H1 (cell line): ENCODE data around the gene UROC1. TPM values are rescaled to one million over a fixed set of nuclear protein-coding genes. Genes with fewer than 3 reads are reported as not detected.

Source experiments
- CTCF ChIA-PET: fragments of 300-600 bp; sonication (Branson Sonifier 250); formaldehyde crosslinking; loops from one replicate; lab custom pipeline; 2021; ENCODE audit not compliant: partially characterized antibody; lab: Charles Lee
- POLR2A ChIA-PET: fragments of 300-600 bp; sonication (Branson Sonifier 250); formaldehyde crosslinking; loops from one replicate; lab custom pipeline; 2021; ENCODE audit warnings: inconsistent platforms; ENCODE audit not compliant: partially characterized antibody; lab: Charles Lee
- DNase-seq, 2 experiments: peaks; one replicate each; pipeline versions ENCODE4 v3.0.0 to v3.0.0-alpha.2; 2010 to 2022; ENCODE audit warnings: low spot score in 2 of 2, low read depth in 1 of 2, mixed read lengths in 1 of 2
- FAIRE-seq: peaks from 2 replicates; lab custom pipeline; 2011; peaks lifted over from hg19 to GRCh38; lab: Jason Lieb, UNC
- H2AFZ ChIP-seq: 2 replicates; pipeline ENCODE4 v1.8.1; 2012; ENCODE audit warnings: low read length, inconsistent platforms
- H2AK5ac ChIP-seq: 2 replicates; pipeline ENCODE4 v1.6.1; 2013; ENCODE audit warnings: low read depth, low read length
- H2BK120ac ChIP-seq: replicated peaks from 2 replicates; pipeline ENCODE3; 2013; ENCODE audit warnings: low read depth, low read length, inconsistent platforms
- H2BK12ac ChIP-seq: 2 replicates; pipeline ENCODE4 v1.6.1; 2013; ENCODE audit warnings: low read depth, low read length
- H2BK15ac ChIP-seq: 2 replicates; pipeline ENCODE4 v1.6.1; 2013; ENCODE audit warnings: low read length
- H2BK20ac ChIP-seq: 2 replicates; pipeline ENCODE4 v1.6.1; 2013; ENCODE audit warnings: low read length
- H2BK5ac ChIP-seq: 2 replicates; pipeline ENCODE4 v1.6.1; 2013; ENCODE audit warnings: low read depth, low read length
- H3K14ac ChIP-seq: 2 replicates; pipeline ENCODE4 v1.6.1; 2013; ENCODE audit warnings: inconsistent platforms; ENCODE audit not compliant: insufficient read length
- H3K18ac ChIP-seq: 2 replicates; pipeline ENCODE4 v1.6.1; 2013; ENCODE audit warnings: low read length; ENCODE audit errors: extremely low read depth
- H3K23ac ChIP-seq: 2 replicates; pipeline ENCODE4 v1.6.1; 2013; ENCODE audit warnings: inconsistent platforms; ENCODE audit not compliant: insufficient read length
- H3K23me2 ChIP-seq: 2 replicates; pipeline ENCODE4 v1.6.1; 2013; ENCODE audit warnings: low read depth, low read length
- H3K27ac ChIP-seq: 2 replicates; pipeline ENCODE4 v1.6.1; 2011; ENCODE audit warnings: low read depth, low read length, inconsistent platforms
- H3K27me3 ChIP-seq, 4 experiments: replicated peaks in 1 of 4; 1 replicate in 1 of 4; 2 replicates in 3 of 4; pipeline versions ENCODE4 v1.6.1 to v1.8.1; 2011 to 2013; ENCODE audit warnings: low read length in 3 of 4, mild to moderate bottlenecking in 3 of 4, inconsistent platforms in 2 of 4, mixed read lengths in 2 of 4, moderate library complexity in 1 of 4; ENCODE audit not compliant: control insufficient read depth in 3 of 4, insufficient read depth in 3 of 4; ENCODE audit errors: extremely low read depth in 1 of 4
- H3K36me3 ChIP-seq, 4 experiments: 2 replicates each; pipeline versions ENCODE4 v1.6.1 to v1.8.1; 2011 to 2013; ENCODE audit warnings: mild to moderate bottlenecking in 4 of 4, low read length in 3 of 4, moderate library complexity in 2 of 4, control low read depth in 1 of 4, inconsistent platforms in 1 of 4; ENCODE audit not compliant: insufficient read depth in 4 of 4, control insufficient read depth in 2 of 4
- H3K4ac ChIP-seq: replicated peaks from 2 replicates; pipeline ENCODE3; 2013; ENCODE audit warnings: low read length, low read depth, mixed read lengths, inconsistent platforms; ENCODE audit not compliant: insufficient read length
- H3K4me1 ChIP-seq, 4 experiments: replicated peaks in 1 of 4; 1 replicate in 1 of 4; 2 replicates in 3 of 4; pipeline versions ENCODE4 v1.6.1 to v1.8.1; 2011 to 2013; ENCODE audit warnings: low read length in 3 of 4, inconsistent platforms in 2 of 4, mixed read lengths in 1 of 4; ENCODE audit not compliant: insufficient read depth in 4 of 4, control insufficient read depth in 3 of 4
- H3K4me2 ChIP-seq, 2 experiments: 2 replicates each; pipeline versions ENCODE4 v1.6.1 to v1.8.1; 2011 to 2013; ENCODE audit warnings: low read depth in 2 of 2, low read length in 2 of 2, control low read depth in 1 of 2, inconsistent platforms in 1 of 2, mild to moderate bottlenecking in 1 of 2; ENCODE audit not compliant: insufficient read depth in 1 of 2
- H3K4me3 ChIP-seq, 4 experiments: fragments of 200-600, 300-600 bp in 1 of 4; sonication (generic), shearing (Covaris generic), sonication (Bioruptor Twin) in 1 of 4; 2 replicates each; pipeline versions ENCODE4 v1.5.1 to v1.8.1; 2011 to 2016; ENCODE audit warnings: low read length in 4 of 4, low read depth in 3 of 4, control low read depth in 2 of 4, inconsistent platforms in 2 of 4, mild to moderate bottlenecking in 2 of 4, mixed read lengths in 1 of 4, moderate library complexity in 1 of 4; ENCODE audit not compliant: insufficient read depth in 2 of 4; ENCODE audit errors: extremely low read depth in 1 of 4
- H3K56ac ChIP-seq: replicated peaks from 2 replicates; pipeline ENCODE3; 2013; ENCODE audit warnings: low read depth, mild to moderate bottlenecking, mixed read lengths, low read length, inconsistent platforms; ENCODE audit not compliant: insufficient read length
- H3K79me1 ChIP-seq: 2 replicates; pipeline ENCODE4 v1.6.1; 2013; ENCODE audit warnings: low read depth, low read length, control low read depth
- H3K79me2 ChIP-seq, 2 experiments: 2 replicates each; pipeline versions ENCODE4 v1.6.1 to v1.8.1; 2012 to 2013; ENCODE audit warnings: low read length in 2 of 2, mild to moderate bottlenecking in 2 of 2, inconsistent platforms in 1 of 2; ENCODE audit not compliant: insufficient read depth in 2 of 2, control insufficient read depth in 1 of 2
- H3K9ac ChIP-seq, 4 experiments: replicated peaks in 1 of 4; 1 replicate in 1 of 4; 2 replicates in 3 of 4; pipeline versions ENCODE4 v1.6.1 to v1.8.1; 2011 to 2013; ENCODE audit warnings: low read depth in 3 of 4, low read length in 3 of 4, control low read depth in 2 of 4, mild to moderate bottlenecking in 2 of 4, moderate library complexity in 2 of 4, inconsistent platforms in 1 of 4; ENCODE audit errors: extremely low read depth in 1 of 4
- H3K9me3 ChIP-seq, 2 experiments: 2 replicates each; pipeline versions ENCODE4 v1.6.1 to v1.8.1; 2012 to 2013; ENCODE audit warnings: mild to moderate bottlenecking in 2 of 2, moderate library complexity in 2 of 2, control low read depth in 1 of 2, inconsistent platforms in 1 of 2, low read depth in 1 of 2, low read length in 1 of 2, mixed read lengths in 1 of 2; ENCODE audit not compliant: insufficient read depth in 2 of 2
- H4K20me1 ChIP-seq, 2 experiments: replicated peaks in 1 of 2; 2 replicates each; pipeline versions ENCODE3 to v1.8.1; 2011 to 2013; ENCODE audit warnings: inconsistent platforms in 2 of 2, low read length in 2 of 2, mild to moderate bottlenecking in 1 of 2; ENCODE audit not compliant: insufficient read depth in 2 of 2, control insufficient read depth in 1 of 2
- H4K5ac ChIP-seq: 2 replicates; pipeline ENCODE4 v1.6.1; 2013; ENCODE audit warnings: low read length, low read depth, mixed read lengths, inconsistent platforms; ENCODE audit not compliant: insufficient read length
- H4K8ac ChIP-seq: 2 replicates; pipeline ENCODE4 v1.8.0; 2013; ENCODE audit warnings: mild to moderate bottlenecking, moderate library complexity, low read length, inconsistent platforms; ENCODE audit not compliant: insufficient read depth; ENCODE audit errors: extremely low read depth
- H4K91ac ChIP-seq: replicated peaks from 2 replicates; pipeline ENCODE3; 2013; ENCODE audit warnings: low read length, mixed read lengths, inconsistent platforms; ENCODE audit not compliant: insufficient read length
- ASH2L ChIP-seq: fragments of 200-600, 300-600 bp; sonication (generic); IDR thresholded peaks from one replicate; pipeline ENCODE4 v1.7.1; 2017; ENCODE audit warnings: low read length
- BRCA1 ChIP-seq: IDR thresholded peaks from 2 replicates; pipeline ENCODE4 v1.6.1; 2012; ENCODE audit warnings: low read depth, low read length, improper control_type of control experiment
- CHD1 ChIP-seq: IDR thresholded peaks from 2 replicates; pipeline ENCODE4 v1.6.1; 2012; ENCODE audit warnings: low read depth, low read length, improper control_type of control experiment
- CTBP2 ChIP-seq: IDR thresholded peaks from 2 replicates; pipeline ENCODE4 v1.7.0; 2011; ENCODE audit warnings: borderline replicate concordance, mild to moderate bottlenecking, moderate library complexity, mixed read lengths, low read length; ENCODE audit not compliant: insufficient read depth, insufficient read length
- E2F6 ChIP-seq: IDR thresholded peaks from 2 replicates; pipeline ENCODE4 v1.6.1; 2012; ENCODE audit warnings: inconsistent platforms
- JUND ChIP-seq: IDR thresholded peaks from 2 replicates; pipeline ENCODE4 v1.6.1; 2011; ENCODE audit warnings: mild to moderate bottlenecking, improper control_type of control experiment, low read length
- PHF8 ChIP-seq: fragments of 200-600 bp; sonication (generic); conservative IDR thresholded peaks from 2 replicates; pipeline ENCODE4 v1.7.1; 2012; ENCODE audit warnings: low read depth, mild to moderate bottlenecking, inconsistent platforms, low read length, moderate library complexity
- POU5F1 ChIP-seq: IDR thresholded peaks from 2 replicates; pipeline ENCODE4 v1.6.1; 2011; ENCODE audit warnings: low read depth, mild to moderate bottlenecking, low read length, moderate library complexity
- TBP ChIP-seq: IDR thresholded peaks from 2 replicates; pipeline ENCODE4 v1.6.1; 2011; ENCODE audit warnings: low read depth, low read length, improper control_type of control experiment
- USF2 ChIP-seq: IDR thresholded peaks from 2 replicates; pipeline ENCODE4 v1.6.1; 2011; ENCODE audit warnings: low read length, improper control_type of control experiment
- ZNF274 ChIP-seq: IDR thresholded peaks from 2 replicates; pipeline ENCODE4 v1.7.0; 2012; ENCODE audit warnings: low read length, borderline replicate concordance; ENCODE audit errors: extremely low read depth
- WGBS, 2 experiments: shearing (Covaris generic) in 1 of 2; methylation state at CpG; one replicate each; pipeline versions ENCODE4 v1.1.6 to v1.1.7; 2013 to 2015; ENCODE audit warnings: low lambda C conversion rate in 2 of 2, mixed read lengths in 2 of 2, inconsistent platforms in 1 of 2, low coverage in 1 of 2, missing lambda C conversion rate in 1 of 2; ENCODE audit not compliant: insufficient replicate concordance in 2 of 2, insufficient coverage in 1 of 2, insufficient read length in 1 of 2; ENCODE audit errors: extremely low coverage in 1 of 2, missing lambda C conversion rate in 1 of 2; 5-methylcytosine and 5-hydroxymethylcytosine counted together
- polyA plus RNA-seq, 7 experiments: library from polyadenylated mRNA; depleted of rRNA in 3 of 7; stranded (reverse) in 5 of 7; unstranded in 2 of 7; fragments of >200 nt in 5 of 7; fragments of 200-250 nt in 2 of 7; gene quantifications; 1 replicate in 5 of 7; 2 replicates in 1 of 7; 4 replicates in 1 of 7; pipeline versions ENCODE4 v1.2.1 to v1.2.3, GENCODE V29; 2011 to 2013; ENCODE audit warnings: missing spikeins in 2 of 7, mixed read lengths in 2 of 7
- total RNA-seq: library from RNA; stranded (reverse); fragmentation: NEBNext Ultra II Directional; extraction: Animal tissue kit (Norgen Biotek cat#: 25700); gene quantifications from 2 replicates; pipeline ENCODE4 v1.2.1, GENCODE V29; 2021

UROC1 gene
- total and polyA plus RNA-seq, 2 of the 8 experiments (the other 6 are each of a cell fraction or from before 2014, with no cell fraction given), result 0.03 TPM; not detected in 1

- DNase-seq, result peak in 1 of 2 experiments; percentile 39
- H2BK12ac ChIP-seq, result no peak overlapping the region
- no peak overlapping the region for H3K9ac ChIP-seq
- no peak for FAIRE-seq
- H4K20me1 ChIP-seq, result peaks cover 0 to 5% of the 10 kb centered on the region in 2 experiments
- H3K23me2 ChIP-seq, result peaks cover 7% of the 10 kb centered on the region; the same call in 1 of the 2 replicates
- no peak overlapping the region for H3K27ac ChIP-seq
- no peak overlapping the region for H3K23ac ChIP-seq
- 95% methylated on average over 11 of the region's 14 CpGs; no CpG with 5 or more reads in 1 of the 2 experiments for WGBS, 2 experiments
- H4K5ac ChIP-seq, result no peak overlapping the region
- no peak overlapping the region for H2BK5ac ChIP-seq
- H3K4me2 ChIP-seq, result no peak overlapping the region
- no peaks in the 10 kb centered on the region for H3K79me1 ChIP-seq
- peaks cover 0 to 20% (median 10%) of the 10 kb centered on the region in 4 experiments; a peak in 6 of 7 replicates for H3K4me1 ChIP-seq
- no peaks in the 10 kb centered on the region for H3K79me2 ChIP-seq
- no peak overlapping the region; the same call in 1 of the 2 replicates for H4K8ac ChIP-seq
- no peaks in the 10 kb centered on the region for H3K27me3 ChIP-seq
- H2BK20ac ChIP-seq, result peak overlapping the region; percentile 32; the same call in 1 of the 2 replicates
- ChIA-PET CTCF (interaction anchor here (0.6 to 2.9 kb wide), 7 partner anchors 10 to 991 kb away, joined by 3 to 12 read pairs (median 3); partner anchors contain the start of gene CHST13), POLR2A (interaction anchor here (1.9 kb wide), 1 partner anchor 9 kb away, joined by 5 read pairs; no protein-coding TSS in a partner anchor)
- H2BK120ac ChIP-seq, result no peak overlapping the region
- H2BK15ac ChIP-seq, result no peak overlapping the region
- no peak overlapping the region for H4K91ac ChIP-seq
- no peak overlapping the region for H2AFZ ChIP-seq
- no peak overlapping the region for H3K56ac ChIP-seq
- H3K14ac ChIP-seq, result no peak overlapping the region
- no peak overlapping the region for H3K4me3 ChIP-seq
- H2AK5ac ChIP-seq, result no peak overlapping the region
- no peak overlapping the region for H3K4ac ChIP-seq
- H3K18ac ChIP-seq, result no peak overlapping the region
- no peaks in the 10 kb centered on the region; a peak in 1 of 8 replicates for H3K36me3 ChIP-seq
- no peaks in the 10 kb centered on the region for H3K9me3 ChIP-seq
- no peak for TF ChIP-seq TBP
- TF ChIP-seq BRCA1, result no peak
- no peak for TF ChIP-seq E2F6
- no peak for TF ChIP-seq CHD1
- no peak for TF ChIP-seq ZNF274
- no peak for TF ChIP-seq POU5F1
- TF ChIP-seq USF2, result no peak
- no peak for TF ChIP-seq JUND
- TF ChIP-seq CTBP2, result no peak
- no peak for TF ChIP-seq PHF8
- TF ChIP-seq ASH2L, result no peak
Observed at GRCh38 chr3:126552688-126553283, 35.2 kb upstream of the UROC1 start.
